GM19240 (cell line): ENCODE data around the gene E2F1.
"Not testable (repeated sequence)": the region's sequence is repeated elsewhere in the genome, so short reads cannot be mapped to it uniquely, and the experiment has no call there.

Source experiments
- DNase-seq: peaks from one replicate; pipeline ENCODE4 v3.0.0; 2011; ENCODE audit warnings: low spot score; ENCODE audit not compliant: insufficient read length

E2F1 gene

GRCh38 chr20:33710681-33711445 is 24.7 kb upstream of the E2F1 start:
- no peak for DNase-seq

- DNase-seq: no peak
Observed at GRCh38 chr20:33709905-33710541, 23.8 kb upstream of the E2F1 start.

GRCh38 chr20:33709398-33709797 is 23.2 kb upstream of the E2F1 start:
- DNase-seq: no peak

DNA sequence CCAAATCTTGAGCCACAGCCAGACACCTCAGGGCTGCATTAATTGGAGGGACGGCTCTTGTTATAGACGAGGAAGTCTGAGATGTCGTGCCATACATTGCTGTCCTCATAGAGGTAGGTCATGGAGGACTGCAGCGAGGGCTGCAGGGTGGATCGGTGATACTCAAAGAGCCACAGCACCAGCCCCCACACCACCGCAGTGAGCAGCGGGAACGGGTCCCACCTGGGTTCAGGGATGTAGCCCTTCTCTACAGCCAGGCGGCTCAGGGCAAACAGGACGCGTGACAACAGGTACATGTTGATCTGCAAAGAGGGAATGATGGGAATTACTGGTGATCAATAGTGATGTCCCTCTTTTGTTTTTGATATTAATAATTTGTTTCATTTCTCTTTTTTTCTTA is 21.5 kb upstream of the E2F1 start:
- DNase-seq: no peak

GRCh38 chr20:33704197-33704924 is 18.2 kb upstream of the E2F1 start:
- DNase-seq: no peak

DNA sequence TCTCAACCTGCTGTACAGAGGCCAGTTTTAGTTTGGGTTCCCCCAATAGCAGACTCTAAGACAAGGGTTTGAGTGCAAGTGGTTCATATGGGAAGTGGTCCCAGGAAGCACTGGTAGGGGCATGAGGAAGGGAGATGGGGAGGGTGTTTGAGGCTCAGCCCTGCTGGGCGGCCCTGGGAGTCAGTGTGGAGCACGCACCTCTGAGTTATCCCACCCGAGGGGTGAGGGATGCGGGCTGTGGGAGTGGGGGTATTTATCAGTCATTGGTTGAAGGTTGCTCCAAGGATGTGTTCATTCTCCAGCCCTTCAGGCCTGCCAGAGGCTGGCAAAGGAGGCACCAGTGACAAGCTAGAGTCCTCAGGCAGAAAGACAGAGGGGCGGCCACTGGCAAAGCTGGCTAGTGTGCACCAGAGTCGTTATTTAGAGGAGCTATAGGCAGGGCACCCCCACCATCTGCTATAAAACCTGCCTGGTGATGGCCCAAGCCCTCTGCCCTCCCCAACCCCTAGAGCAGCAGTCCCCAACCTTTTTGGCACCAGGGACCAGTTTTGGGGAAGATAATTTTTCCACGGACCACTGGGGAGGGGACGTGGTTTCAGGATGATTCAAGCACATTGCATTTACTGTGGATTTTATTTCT is 17.4 kb upstream of the E2F1 start:
- DNase-seq: no peak

DNA sequence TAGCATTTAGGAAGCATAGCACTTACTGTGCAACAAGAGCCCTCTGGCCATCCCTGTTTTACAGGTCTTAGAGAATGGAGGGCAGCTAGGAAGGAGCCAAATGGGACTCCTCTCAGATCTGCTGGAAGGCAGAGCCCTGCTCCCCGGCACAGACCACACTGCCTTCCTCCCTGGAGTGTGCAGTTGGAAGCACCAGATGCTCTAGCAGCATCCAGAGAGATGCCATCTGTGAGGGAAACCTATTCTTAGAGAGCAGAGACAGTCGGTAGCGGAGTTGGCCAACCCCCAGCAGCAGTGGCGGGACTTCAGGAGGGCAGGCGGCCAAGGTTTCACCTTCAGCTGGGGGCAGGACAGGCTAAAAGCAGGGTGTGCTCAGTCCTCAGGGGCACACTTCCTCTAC is 16.7 kb upstream of the E2F1 start:
- no peak for DNase-seq

DNA sequence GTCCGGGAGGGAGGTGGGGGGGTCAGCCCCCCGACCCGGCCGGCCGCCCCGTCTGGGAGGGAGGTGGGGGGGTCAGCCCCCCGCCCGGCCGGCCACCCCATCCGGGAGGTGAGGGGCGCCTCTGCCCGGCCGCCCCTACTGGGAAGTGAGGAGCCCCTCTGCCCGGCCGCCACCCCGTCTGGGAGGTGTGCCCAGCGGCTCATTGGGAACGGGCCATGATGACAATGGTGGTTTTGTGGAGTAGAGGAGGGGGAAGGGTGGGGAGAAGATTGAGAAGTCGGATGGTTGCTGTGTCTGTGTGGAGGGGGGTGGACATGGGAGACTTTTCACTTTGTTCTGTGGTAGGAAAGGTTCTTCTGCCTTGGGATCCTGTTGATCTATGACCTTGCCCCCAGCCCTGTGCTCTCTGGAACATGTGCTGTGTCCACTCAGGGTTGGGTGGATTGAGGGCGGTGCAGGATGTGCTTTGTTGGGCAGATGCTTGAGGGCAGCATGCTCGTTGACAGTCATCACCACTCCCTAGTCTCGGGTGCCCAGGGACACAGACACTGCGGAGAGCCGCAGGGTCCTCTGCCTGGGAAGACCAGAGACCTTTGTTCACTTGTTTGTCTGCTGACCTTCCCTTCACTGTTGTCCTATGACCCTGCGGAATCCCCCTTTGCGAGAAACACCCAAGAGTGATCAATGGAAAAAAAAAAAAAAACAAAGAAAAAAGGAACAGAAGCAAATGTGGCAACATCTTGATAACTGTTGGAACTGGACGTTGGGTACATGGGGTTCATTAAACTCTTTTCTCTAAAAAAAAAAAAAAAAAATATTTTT is 15.7 kb upstream of the E2F1 start:
- DNase-seq: no peak

GRCh38 chr20:33700696-33701441 is 14.7 kb upstream of the E2F1 start:
- not testable (repeated sequence) for DNase-seq

- not testable (repeated sequence) for DNase-seq
Observed at GRCh38 chr20:33698966-33699365, 12.8 kb upstream of the E2F1 start.

GRCh38 chr20:33697129-33697528 is 10.9 kb upstream of the E2F1 start:
- DNase-seq: no peak

DNA sequence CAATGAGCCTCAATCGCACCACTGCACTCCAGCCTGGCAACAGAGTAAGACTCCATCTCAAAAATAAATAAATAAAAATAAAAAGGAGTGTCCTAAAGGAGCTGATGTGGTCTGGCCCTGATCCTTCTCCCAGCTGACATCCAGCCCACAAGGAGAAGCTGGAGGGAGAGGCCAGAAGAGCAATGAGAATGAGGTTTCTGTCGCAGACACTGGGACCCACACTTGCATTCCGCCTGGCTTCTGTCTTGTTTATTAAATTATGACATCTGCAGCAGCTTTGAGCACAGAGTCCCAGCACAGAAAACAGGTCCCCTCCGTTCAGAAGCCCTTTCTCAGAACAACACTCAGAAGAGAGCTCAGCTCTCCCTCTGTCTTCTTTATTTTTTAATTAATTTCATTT is 10.3 kb upstream of the E2F1 start:
- DNase-seq: no peak

GRCh38 chr20:33694639-33695012 is 8.4 kb upstream of the E2F1 start:
- no peak for DNase-seq

- DNase-seq: no peak
Observed at GRCh38 chr20:33693741-33694638, 7.8 kb upstream of the E2F1 start.

GRCh38 chr20:33693289-33693688 is 7.1 kb upstream of the E2F1 start:
- DNase-seq: no peak

DNA sequence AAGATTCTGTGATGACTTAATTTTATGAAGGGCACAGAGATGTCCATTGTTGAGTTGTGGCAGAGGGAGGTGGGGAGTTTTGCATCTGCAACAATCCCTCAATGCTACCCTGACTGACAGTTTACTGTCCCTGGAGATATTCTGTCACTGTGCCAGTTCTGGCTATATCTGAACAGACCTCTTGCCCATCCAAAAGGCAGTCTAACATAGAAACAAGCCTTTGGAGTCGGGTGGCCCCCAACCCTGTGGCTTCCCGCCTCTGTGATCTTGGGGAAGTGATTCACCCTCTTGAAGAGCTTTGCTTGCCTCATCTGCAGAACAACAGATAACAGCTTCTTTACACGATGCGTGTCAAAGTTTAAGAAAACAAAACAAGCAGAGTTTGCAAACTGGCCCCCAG is 3.8 kb upstream of the E2F1 start:
- no peak for DNase-seq

DNA sequence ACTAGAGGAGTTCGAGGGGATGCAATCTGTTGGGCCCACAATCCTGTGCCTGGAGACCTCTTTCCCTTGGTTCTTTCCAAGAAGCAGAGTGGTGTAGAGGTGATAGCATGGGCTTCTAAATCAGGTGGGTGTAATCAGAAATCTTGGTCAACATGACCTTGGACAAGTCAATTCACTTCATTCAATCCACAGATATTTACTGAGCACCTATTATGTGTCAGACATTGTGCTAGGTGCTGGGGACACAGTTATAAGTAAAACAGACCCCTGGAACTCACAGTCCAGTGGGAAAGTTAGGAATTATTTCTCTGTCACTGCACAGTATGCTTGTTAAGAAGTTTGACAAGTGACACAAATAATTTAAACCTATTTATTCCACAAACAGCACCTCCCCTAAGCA is 3.3 kb upstream of the E2F1 start:
- no peak for DNase-seq

DNA sequence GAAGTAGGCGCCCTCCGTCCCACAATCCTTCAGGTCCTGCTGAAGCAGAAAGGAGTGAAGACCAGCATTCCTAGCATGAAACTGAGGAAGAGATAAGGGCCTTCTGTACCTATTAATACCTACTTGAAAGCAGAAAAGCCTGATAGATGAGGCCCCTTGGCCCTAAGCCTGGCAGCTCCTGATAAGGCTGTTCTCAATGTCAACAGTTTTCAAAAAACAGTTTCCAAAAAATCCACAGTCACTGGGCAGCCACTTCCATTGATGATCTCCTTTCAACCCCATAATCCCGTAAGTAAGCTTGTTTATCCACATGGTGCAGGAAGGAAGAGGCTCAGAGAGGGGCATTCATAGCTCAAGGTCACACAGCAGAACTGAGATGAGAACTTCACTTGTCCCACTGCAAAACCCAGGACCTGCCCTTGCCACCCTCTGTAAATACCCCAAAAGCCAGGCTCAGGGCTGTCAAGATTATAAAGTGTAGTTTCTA is 2.8 kb upstream of the E2F1 start:
- no peak for DNase-seq
